Activated naive CD4-positive, alpha-beta T cell treated with anti-CD3 and anti-CD28 coated beads, Interleukin-2, amount 50 U/mL, for 16 hours (primary cell): ENCODE data around the gene CAB39.
"Not testable (repeated sequence)": the region's sequence is repeated elsewhere in the genome, so short reads cannot be mapped to it uniquely, and the experiment has no call there.

ENCODE experiments used
- DNase-seq: peaks from one replicate; pipeline ENCODE4 v3.0.0-alpha.2; 2020

CAB39 gene

GRCh38 chr2:230716588-230716987 is 3.9 kb downstream of the CAB39 start:
- no peak for DNase-seq

GRCh38 chr2:230717600-230717999 is 5.0 kb downstream of the CAB39 start:
- DNase-seq: no peak

- no peak for DNase-seq
Measured at GRCh38 chr2:230719340-230719739, 6.7 kb downstream of the CAB39 start.

GRCh38 chr2:230721712-230722111 is 9.1 kb downstream of the CAB39 start:
- no peak for DNase-seq

- DNase-seq: no peak
Measured at GRCh38 chr2:230722207-230722885, 9.7 kb downstream of the CAB39 start.

GRCh38 chr2:230723363-230723762 is 10.7 kb downstream of the CAB39 start:
- no peak for DNase-seq

GRCh38 chr2:230724957-230725356 is 12.3 kb downstream of the CAB39 start:
- DNase-seq: not testable (repeated sequence)

GRCh38 chr2:230731512-230731911 is 18.9 kb downstream of the CAB39 start:
- DNase-seq: no peak

GRCh38 chr2:230732914-230733401 is 20.3 kb downstream of the CAB39 start:
- DNase-seq: no peak

GRCh38 chr2:230734247-230735175 is 21.9 kb downstream of the CAB39 start:
- DNase-seq: no peak

- no peak for DNase-seq
Measured at GRCh38 chr2:230735884-230736283, 23.2 kb downstream of the CAB39 start.

- DNase-seq: no peak
Measured at GRCh38 chr2:230737300-230737699, 24.7 kb downstream of the CAB39 start.

- no peak for DNase-seq
Measured at GRCh38 chr2:230737791-230738226, 25.2 kb downstream of the CAB39 start.

GRCh38 chr2:230738391-230738811 is 25.8 kb downstream of the CAB39 start:
- no peak for DNase-seq

- DNase-seq: no peak
Measured at GRCh38 chr2:230738924-230739323, 26.3 kb downstream of the CAB39 start.

GRCh38 chr2:230739961-230740360 is 27.3 kb downstream of the CAB39 start:
- DNase-seq: no peak

- DNase-seq: no peak
Measured at GRCh38 chr2:230742781-230743180, 30.1 kb downstream of the CAB39 start.

- DNase-seq: no peak
Measured at GRCh38 chr2:230746213-230746612, 33.6 kb downstream of the CAB39 start.

GRCh38 chr2:230748087-230748486 is 35.4 kb downstream of the CAB39 start:
- DNase-seq: no peak

GRCh38 chr2:230749111-230749510 is 36.5 kb downstream of the CAB39 start:
- no peak for DNase-seq

GRCh38 chr2:230751062-230751461 is 38.4 kb downstream of the CAB39 start:
- DNase-seq: no peak

GRCh38 chr2:230754200-230754599 is 41.6 kb downstream of the CAB39 start:
- DNase-seq: no peak

- no peak for DNase-seq
Measured at GRCh38 chr2:230757476-230757875, 44.8 kb downstream of the CAB39 start.
